ENCODE results near the gene CCDC187. TPM values are rescaled to one million over a fixed set of nuclear protein-coding genes. Genes with fewer than 3 reads are reported as not detected.

The CCDC187 gene
- total RNA-seq, 1 donor from 2014 or later, result 0.69 TPM

- peaks cover 16% of the 10 kb centered on the region for H3K4me1 Mint-ChIP-seq
- TF ChIP-seq CTCF (IDR thresholded peaks at IDR 0.05), result no peak
- peaks cover 4% of the 10 kb centered on the region for H3K27me3 Mint-ChIP-seq
- DNase-seq (no peak), ATAC-seq (ENCODE audit: low read depth) (no peak)
- ChIA-PET CTCF (no interaction called here), POLR2A (interaction anchor here (2.4 kb wide), 1 partner anchor 50 kb away, joined by 6 read pairs; the partner anchor contains the start of gene DNLZ)
- no peak overlapping the region for H3K27ac Mint-ChIP-seq
- peaks cover 7% of the 10 kb centered on the region for H3K9me3 Mint-ChIP-seq
- no peak overlapping the region for H3K4me3 Mint-ChIP-seq
- intact Hi-C loops (cut with micrococcal nuclease), result no loop called here
- H3K36me3 Mint-ChIP-seq (ENCODE audit: low read depth), result no peaks in the 10 kb centered on the region
These were observed 10.1 kb upstream of the CCDC187 start for GRCh38 chr9:136314056-136314416.

GRCh38 chr9:136313111-136314055 is 9.5 kb upstream of the CCDC187 start:
- peaks cover 15% of the 10 kb centered on the region for H3K4me1 Mint-ChIP-seq
- ATAC-seq (ENCODE audit: low read depth), result no peak
- H3K27ac Mint-ChIP-seq, result no peak overlapping the region
- intact Hi-C loops (cut with micrococcal nuclease), result no loop called here
- H3K9me3 Mint-ChIP-seq, result peaks cover 7% of the 10 kb centered on the region
- peaks cover 4% of the 10 kb centered on the region for H3K27me3 Mint-ChIP-seq
- CTCF ChIA-PET, result interaction anchor here (0.6 to 0.9 kb wide), 2 partner anchors 16 to 50 kb away, joined by 3 to 4 read pairs; partner anchors contain the start of gene DNLZ
- POLR2A ChIA-PET, result interaction anchor here (2.4 kb wide), 1 partner anchor 50 kb away, joined by 6 read pairs; the partner anchor contains the start of gene DNLZ
- DNase-seq, result no peak
- no peaks in the 10 kb centered on the region for H3K36me3 Mint-ChIP-seq (ENCODE audit: low read depth)
- H3K4me3 Mint-ChIP-seq, result no peak overlapping the region
- TF ChIP-seq CTCF (IDR thresholded peaks at IDR 0.05), result no peak

- Mint-ChIP-seq H3K4me1 (peaks cover 7% of the 10 kb centered on the region), H3K27ac (no peak overlapping the region), H3K36me3 (ENCODE audit: low read depth) (no peaks in the 10 kb centered on the region), H3K4me3 (no peak overlapping the region), H3K27me3 (peaks cover 2% of the 10 kb centered on the region), H3K9me3 (peaks cover 7% of the 10 kb centered on the region)
- ATAC-seq (ENCODE audit: low read depth) (no peak), DNase-seq (no peak)
- ChIA-PET POLR2A (interaction anchor here (2.4 kb wide), 1 partner anchor 51 kb away, joined by 6 read pairs; the partner anchor contains the start of gene DNLZ), CTCF (interaction anchor here (0.6 to 0.9 kb wide), 2 partner anchors 17 to 51 kb away, joined by 3 to 4 read pairs; partner anchors contain the start of gene DNLZ)
- intact Hi-C loops (cut with micrococcal nuclease), result loop anchor here (1.0 kb wide), 1 partner anchor 51 kb away; the partner anchor contains the start of gene DNLZ
- TF ChIP-seq CTCF (IDR thresholded peaks at IDR 0.05), result no peak
These were observed 8.5 kb upstream of the CCDC187 start for GRCh38 chr9:136312436-136312835.

GRCh38 chr9:136312009-136312375 is 8.1 kb upstream of the CCDC187 start:
- Mint-ChIP-seq H3K9me3 (peaks cover 7% of the 10 kb centered on the region), H3K27ac (no peak overlapping the region), H3K27me3 (no peaks in the 10 kb centered on the region), H3K4me1 (peaks cover 5% of the 10 kb centered on the region), H3K4me3 (no peak overlapping the region), H3K36me3 (ENCODE audit: low read depth) (no peaks in the 10 kb centered on the region)
- ChIA-PET POLR2A (interaction anchor here (2.4 kb wide), 1 partner anchor 52 kb away, joined by 6 read pairs; the partner anchor contains the start of gene DNLZ), CTCF (interaction anchor here (1.4 kb wide), 1 partner anchor 51 kb away, joined by 4 read pairs; the partner anchor contains the start of gene DNLZ)
- intact Hi-C loops (cut with micrococcal nuclease), result loop anchor here (1.0 kb wide), 1 partner anchor 51 kb away; the partner anchor contains the start of gene DNLZ
- ATAC-seq (ENCODE audit: low read depth) (no peak), DNase-seq (no peak)
- TF ChIP-seq CTCF (IDR thresholded peaks at IDR 0.05), result no peak

Data from activated B cell treated with CpG ODN at 0.5 μM for 24 hours (primary cell).